Sigmoid colon (tissue), 4 donors: ENCODE data around the gene CACNA1C.

Experiments
- CTCF ChIP-seq, 4 experiments: fragments of 450-650 bp in 3 of 4; fragments of 200-600 bp in 1 of 4; IDR thresholded peaks; one replicate each; pipeline ENCODE4 v1.5.1; 2016 to 2019; ENCODE audit warnings: antibody characterized with exemption in 4 of 4, mild to moderate bottlenecking in 3 of 4, moderate library complexity in 2 of 4
- POLR2A ChIP-seq, 2 donors: fragments of 450-650 bp; IDR thresholded peaks; one replicate each; pipeline ENCODE4 v1.6.1; 2016; ENCODE audit warnings: antibody characterized with exemption in 2 of 2, mild to moderate bottlenecking in 2 of 2, moderate library complexity in 2 of 2
- POLR2AphosphoS5 ChIP-seq, 4 donors: sonication (generic); formaldehyde crosslinking; IDR thresholded peaks; one replicate each; pipeline ENCODE4 v1.6.1; 2017; ENCODE audit warnings: antibody characterized with exemption in 4 of 4

DNA sequence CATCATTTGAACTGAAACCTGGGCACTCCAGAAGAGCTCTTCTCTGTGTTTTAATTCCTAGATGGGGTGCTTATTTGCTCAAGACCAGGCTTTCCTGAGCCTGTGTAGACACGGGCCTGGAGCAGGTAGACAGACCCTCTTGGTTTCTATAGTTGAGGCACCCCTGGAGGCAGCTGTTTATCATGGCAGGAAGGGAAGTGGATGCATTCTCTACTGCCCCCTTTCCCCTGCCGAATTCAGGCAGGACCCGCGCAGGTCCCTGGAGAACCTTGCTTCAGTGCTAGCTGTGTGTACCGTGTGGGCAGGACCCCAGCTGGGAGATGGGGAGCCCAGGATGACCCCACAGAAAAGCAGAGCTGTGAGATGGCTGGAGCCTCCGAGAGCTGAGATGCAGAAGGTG lies 6.0 kb downstream of the CACNA1C start:
- no peak for TF ChIP-seq POLR2AphosphoS5 (IDR thresholded peaks at IDR 0.05)
- no peak for TF ChIP-seq CTCF (IDR thresholded peaks at IDR 0.05)
- no peak for TF ChIP-seq POLR2A (IDR thresholded peaks at IDR 0.05)
